Stimulated activated CD8-positive, alpha-beta memory T cell treated with anti-CD3 and anti-CD28 coated beads, Interleukin-7, amount 100 ng/mL, for 48 hours (primary cell): ENCODE data around the gene KRT24.
"Not testable (repeated sequence)": the region's sequence is repeated elsewhere in the genome, so short reads cannot be mapped to it uniquely, and the experiment has no call there.

ENCODE experiments used
- DNase-seq, 2 donors: peaks; one replicate each; pipeline ENCODE4 v3.0.0-alpha.2; 2020; ENCODE audit warnings: low read depth in 1 of 2; ENCODE audit errors: extremely low read depth in 1 of 2

KRT24 gene

GRCh38 chr17:40703652-40704051 lies at the start of gene KRT24:
Gene KRT24 (minus strand): TSS chr17:40703752. CDS start chr17:40703693, 59 bp downstream.
- no peak for DNase-seq

DNA sequence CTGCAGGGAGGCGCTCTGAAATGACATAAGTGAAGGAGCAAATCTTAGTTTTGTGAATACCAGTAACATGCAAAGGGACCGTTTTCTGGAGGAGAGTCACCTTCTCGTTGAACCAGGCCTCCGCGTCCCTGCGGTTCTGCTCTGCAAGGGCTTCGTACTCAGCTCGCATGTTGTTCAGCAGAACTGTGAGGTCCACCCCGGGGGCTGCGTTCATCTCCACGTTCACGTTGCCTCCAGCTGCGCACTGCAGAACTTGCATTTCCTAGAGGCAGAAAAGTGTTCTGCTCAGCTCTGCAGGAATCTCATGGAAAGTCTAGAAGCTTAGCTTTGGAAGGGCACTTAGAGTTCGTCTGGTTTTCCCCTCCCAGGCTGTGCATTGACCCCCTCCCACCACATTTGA lies 47.5 kb upstream of the KRT24 start:
- DNase-seq: no peak

DNA sequence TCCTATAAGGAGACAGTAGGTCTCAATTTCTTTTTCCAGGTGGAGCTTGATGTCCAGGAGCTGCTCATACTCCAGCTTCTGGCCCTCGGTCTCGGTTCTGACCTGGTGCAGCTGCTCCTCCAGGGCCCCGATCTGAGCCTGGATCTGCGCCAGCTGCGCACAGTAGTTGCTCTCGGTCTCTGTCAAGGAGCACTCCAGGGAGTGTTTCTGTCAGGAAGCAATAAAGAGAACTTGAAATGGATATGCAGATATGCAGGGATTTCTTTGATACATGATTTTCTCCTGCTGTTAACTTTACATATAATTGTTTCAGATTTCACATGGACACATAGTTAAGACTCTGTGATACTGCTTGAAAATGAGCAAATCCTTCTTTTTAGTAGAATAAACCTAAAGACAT lies 46.8 kb upstream of the KRT24 start:
- DNase-seq: no peak

GRCh38 chr17:40748666-40749065 lies 45.1 kb upstream of the KRT24 start:
- DNase-seq: not testable (repeated sequence)

DNA sequence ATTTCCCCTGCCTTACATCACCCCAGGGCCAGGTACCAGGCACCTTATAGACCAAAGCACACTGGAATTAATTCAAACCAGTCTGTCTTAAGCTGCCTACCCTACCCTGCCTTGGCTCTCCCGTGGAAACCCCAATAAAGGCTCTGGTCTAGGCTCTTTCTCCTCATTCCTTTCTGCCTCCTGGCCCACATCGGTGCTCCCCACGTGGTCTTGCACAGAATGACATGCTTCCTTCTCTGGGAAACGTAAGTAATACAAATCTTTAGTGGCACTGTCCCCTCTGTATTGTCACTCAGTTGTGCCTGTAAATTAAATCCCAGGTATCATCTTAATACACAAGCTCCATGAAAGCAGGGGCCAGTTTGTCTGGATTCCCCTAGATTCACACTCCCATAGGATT lies 35.0 kb upstream of the KRT24 start:
- no peak for DNase-seq

DNA sequence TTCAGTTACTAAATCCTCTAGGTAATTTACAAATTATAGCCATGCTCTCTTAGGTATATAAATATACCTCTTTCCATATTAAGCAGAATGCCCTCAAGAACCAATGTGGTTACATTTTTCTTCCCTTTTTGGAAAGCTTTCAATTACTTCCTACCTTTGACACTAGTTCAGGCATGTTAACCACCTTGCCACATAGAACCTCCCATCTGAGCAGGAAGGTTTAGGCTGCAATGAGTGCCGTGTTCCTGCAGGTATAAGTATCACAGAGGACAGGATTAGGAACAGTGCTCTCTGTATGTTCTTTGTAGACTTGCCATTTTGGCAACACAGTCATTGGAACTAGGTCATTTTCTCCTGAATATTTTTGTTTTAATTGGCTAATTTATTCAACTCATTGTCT lies 31.5 kb upstream of the KRT24 start:
- DNase-seq: no peak

DNA sequence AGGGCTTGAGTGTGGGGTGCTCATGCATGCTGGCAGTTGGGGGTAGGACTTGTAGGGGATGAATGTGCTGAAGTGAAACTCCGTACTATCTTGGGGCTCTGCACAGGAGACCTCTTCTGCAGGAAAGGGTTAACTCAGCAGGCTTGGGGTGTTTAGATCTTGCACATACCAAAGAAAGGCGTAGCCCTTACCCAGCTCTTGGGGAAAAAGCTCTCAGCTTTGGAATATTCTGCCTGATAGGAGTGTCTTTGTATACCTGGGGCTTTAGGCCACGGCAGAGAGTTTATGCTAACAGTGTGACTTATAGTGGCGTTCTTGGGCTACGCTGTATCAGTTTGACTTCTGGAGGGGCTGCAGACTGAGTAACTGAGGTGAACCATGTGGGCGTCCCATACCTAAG lies 30.5 kb upstream of the KRT24 start:
- no peak for DNase-seq

GRCh38 chr17:40730970-40731369 lies 27.4 kb upstream of the KRT24 start:
- DNase-seq: no peak

- no peak for DNase-seq
Observed at GRCh38 chr17:40727447-40728231, 24.1 kb upstream of the KRT24 start.

GRCh38 chr17:40726919-40727318 lies 23.4 kb upstream of the KRT24 start:
- no peak for DNase-seq

DNA sequence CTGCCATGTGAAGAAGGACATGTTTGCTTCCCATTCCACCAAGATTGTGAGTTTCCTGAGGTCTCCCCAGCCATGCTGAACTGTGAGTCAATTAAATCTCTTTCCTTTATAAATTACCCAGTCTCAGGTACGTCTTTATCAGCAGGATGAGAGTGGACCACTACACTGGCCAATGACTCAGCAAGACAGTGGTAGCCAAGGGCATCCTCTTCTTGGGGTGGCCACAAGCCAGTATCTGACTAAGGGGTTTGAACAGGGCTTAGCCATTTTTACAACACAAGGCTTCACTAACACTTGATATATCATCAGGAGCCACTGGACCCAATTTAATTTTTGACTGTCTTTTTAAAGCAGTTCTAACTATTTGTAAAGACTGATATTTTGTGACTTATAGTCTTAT lies 21.1 kb upstream of the KRT24 start:
- DNase-seq: no peak

DNA sequence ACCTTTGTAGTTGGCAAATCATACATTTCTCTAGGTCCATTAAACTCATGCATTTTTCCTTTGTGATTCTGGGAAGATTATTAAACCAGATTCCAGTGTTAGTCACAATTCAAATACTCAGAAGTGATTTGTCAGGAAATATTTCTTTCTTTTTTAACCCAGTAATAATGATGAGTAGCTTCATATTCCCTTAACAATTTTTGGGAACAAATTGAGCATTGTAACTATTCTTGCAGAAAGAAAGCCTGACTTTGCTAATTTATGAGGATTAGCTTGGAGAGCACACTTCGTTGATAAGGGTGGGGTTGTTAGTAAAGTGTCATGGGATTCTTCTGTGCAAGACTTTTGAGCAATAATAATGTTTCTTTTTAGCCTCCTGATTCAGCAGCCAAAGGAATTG lies 18.7 kb upstream of the KRT24 start:
- no peak for DNase-seq

GRCh38 chr17:40720899-40721298 lies 17.3 kb upstream of the KRT24 start:
- DNase-seq: no peak

DNA sequence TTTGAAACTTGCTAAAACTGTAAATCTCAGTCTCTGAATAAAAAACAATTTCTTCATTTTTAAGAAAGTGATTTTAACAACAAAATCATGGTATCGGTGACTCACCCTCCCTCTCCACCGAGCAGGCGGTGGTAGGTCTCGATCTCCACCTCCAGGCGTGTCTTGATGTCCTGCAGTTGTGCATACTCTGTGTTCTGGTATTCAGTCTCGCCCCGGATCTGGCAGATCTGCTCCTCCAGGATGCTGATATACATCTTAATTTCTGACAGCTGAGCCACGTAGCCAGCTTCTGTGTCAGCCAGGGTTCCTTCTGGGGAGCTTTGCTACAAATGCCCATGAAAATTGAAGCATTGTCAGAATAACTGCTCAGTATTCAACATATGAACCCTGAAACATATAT lies 15.4 kb upstream of the KRT24 start:
- DNase-seq: no peak

GRCh38 chr17:40717776-40718175 lies 14.2 kb upstream of the KRT24 start:
- no peak for DNase-seq

DNA sequence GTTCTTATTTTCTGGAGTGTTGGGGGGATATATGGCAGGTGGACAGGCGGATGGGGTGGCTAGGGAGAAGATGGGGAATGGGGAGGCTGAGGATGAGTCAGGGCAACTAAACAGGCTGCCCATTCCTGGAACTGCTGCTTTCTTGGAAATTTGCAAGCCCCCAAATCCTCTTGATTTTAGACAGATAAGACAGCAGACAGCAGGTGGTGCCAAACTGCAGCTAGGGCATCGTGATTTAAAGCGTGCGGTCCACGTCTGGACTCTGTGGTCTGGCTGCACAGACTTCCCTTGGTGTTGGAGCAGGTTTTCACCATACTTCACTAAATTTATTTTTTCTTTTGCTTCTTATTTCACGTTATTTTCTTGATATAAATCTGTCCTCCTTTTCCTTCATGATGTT lies 10.9 kb upstream of the KRT24 start:
- no peak for DNase-seq

DNA sequence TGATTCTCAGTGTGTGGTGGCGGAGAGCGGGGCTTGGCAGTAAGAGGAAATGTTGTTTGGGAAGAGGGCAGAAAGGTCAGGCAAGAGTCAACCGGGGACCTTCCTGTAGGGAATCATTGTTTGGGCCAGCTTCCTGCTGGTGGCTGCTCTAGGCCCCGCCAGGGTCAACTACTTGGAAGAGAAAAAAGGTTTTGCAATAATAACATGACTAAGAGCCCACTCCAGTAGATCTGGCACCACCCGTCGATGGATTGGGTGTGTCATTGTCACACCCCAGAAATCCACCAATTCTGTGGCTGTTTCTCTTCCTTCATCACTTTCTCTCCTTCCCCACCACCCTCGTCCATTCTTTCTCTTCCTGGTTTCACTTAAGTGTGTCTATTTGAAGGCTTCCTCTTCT lies 4.2 kb upstream of the KRT24 start:
- no peak for DNase-seq

- no peak for DNase-seq
Observed at GRCh38 chr17:40705584-40705983, 2.0 kb upstream of the KRT24 start.

GRCh38 chr17:40702271-40702670 lies 1.3 kb downstream of the KRT24 start:
- no peak for DNase-seq

- no peak for DNase-seq
Observed at GRCh38 chr17:40699853-40700252, 3.7 kb downstream of the KRT24 start.

DNA sequence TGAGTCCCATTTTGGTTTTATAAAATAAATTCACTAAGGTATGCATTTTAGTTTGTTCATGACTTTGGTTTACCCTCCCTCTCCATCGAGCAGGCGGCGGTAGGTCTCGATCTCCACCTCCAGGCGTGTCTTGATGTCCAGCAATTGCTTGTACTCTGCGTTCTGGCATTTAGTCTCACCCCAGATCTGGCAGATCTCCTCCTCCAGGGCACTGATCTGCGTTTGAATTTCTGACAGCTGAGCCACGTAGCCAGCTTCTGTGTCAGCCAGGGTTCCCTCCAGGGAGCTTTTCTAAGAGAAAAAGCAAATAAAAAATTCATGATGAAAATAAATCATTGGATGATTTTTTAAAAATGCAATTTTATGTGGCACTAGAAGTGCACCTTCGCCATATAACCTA lies 4.2 kb downstream of the KRT24 start:
- DNase-seq: no peak

GRCh38 chr17:40697297-40697696 lies 6.3 kb downstream of the KRT24 start:
- no peak for DNase-seq

DNA sequence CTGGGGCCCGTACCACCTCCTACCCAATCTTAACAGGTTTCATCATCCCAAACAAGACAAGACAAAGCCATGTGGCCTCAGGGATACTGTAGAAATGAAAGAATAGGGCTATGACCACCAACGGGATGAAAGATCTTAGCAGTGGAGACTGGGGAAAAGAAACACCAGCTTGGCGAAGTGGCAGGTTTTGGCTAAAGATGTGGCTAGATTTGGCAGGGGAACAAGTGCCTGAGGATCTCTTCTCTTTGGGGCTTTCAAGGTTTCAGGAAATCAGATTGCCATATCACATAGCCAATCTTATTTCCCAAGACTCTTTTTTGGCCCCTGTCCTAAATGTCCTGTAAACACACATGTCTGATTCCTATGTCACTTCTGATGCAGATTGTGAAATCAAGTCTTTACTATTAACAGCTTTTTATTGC lies 6.9 kb downstream of the KRT24 start:
- no peak for DNase-seq
